ENCODE measurements around the gene NEDD1.

The NEDD1 gene, protein sequence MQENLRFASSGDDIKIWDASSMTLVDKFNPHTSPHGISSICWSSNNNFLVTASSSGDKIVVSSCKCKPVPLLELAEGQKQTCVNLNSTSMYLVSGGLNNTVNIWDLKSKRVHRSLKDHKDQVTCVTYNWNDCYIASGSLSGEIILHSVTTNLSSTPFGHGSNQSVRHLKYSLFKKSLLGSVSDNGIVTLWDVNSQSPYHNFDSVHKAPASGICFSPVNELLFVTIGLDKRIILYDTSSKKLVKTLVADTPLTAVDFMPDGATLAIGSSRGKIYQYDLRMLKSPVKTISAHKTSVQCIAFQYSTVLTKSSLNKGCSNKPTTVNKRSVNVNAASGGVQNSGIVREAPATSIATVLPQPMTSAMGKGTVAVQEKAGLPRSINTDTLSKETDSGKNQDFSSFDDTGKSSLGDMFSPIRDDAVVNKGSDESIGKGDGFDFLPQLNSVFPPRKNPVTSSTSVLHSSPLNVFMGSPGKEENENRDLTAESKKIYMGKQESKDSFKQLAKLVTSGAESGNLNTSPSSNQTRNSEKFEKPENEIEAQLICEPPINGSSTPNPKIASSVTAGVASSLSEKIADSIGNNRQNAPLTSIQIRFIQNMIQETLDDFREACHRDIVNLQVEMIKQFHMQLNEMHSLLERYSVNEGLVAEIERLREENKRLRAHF
- 54.9 to 55.8 reads per million in 2 donors for total RNA-seq

DNA sequence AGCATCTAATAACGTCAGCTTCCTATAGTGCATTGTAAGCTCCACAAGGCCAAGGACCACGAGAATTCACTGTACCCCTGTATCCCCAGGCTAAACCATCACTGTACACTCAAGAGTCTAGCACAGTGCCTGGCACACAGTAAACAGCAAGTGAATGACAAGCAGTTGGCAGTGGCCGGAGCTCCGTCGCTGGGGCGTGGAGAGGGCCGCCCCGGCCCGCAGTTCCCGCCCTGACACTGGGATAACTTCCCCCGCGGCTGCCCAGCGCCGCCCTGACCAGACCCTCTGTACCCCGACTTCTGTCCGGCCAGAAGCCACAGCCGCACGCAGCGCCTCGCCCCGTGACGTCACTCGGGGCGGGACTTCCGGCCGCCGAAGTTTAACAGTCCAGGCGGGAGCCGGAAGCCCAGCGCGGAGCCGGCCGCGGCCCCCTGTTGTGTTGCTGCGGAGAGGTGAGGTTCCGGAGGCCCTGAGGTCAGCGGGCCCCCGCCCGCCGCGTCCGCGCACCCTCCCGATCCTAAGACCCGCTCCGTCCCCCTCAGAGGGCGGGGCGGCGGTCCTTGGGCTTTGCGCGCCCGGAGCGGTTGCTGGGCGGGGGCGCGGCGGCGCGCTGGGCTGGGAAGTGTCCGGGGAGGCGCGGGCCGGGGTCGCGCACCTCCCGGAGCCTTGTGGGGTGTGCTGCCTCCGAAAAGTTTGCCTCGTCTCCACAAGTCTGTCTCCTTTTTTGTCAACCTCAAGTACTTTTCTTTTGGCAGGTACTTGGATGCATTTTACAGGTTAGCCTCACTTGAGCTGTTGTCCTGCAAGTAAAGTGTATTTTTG is at the start of gene NEDD1:
NEDD1 (plus strand) TSS at position 409 of the 822 bp plus-strand sequence. CDS start 2,503 bp downstream, outside the sequence.
- peak; percentile 71 to 85 (median 74) for DNase-seq

DNA sequence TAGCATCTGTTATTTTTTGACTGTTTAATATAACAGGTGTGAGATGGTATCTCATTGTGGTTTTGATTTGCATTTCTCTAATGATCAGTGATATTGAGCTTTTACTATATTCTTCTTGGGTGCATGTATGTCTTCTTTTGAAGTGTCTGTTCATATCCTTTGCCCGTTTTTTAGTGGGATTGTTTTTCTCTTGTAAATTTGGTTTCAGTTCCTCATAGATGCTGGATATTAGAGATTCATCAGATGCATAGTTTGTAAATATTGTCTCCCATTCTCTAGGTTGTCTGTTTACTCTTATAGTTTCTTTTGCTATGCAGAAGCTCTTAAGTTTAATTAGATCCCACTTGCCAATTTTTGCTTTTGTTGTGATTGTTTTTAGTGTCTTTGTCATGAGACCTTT is 48.9 kb upstream of the NEDD1 start:
- no peak for DNase-seq

DNA sequence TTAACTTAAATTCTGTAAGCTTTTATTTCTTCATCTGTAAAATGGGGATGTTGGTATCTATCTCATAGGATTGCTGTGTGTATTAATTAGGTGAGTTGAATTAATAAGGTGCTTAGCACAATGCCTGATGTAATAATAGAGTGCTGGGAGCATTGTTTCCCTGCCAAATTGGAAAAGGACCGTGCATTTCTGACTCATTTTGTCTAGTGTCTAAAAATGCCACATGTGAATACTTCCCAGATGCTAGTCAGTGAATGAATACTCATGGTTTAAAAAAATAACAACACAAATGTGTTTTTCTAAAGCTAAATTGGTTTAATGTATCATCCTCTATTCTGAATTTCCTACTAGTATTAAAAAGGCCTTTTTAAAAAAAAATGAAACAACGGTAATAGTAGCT is 45.4 kb upstream of the NEDD1 start:
- no peak for DNase-seq

DNA sequence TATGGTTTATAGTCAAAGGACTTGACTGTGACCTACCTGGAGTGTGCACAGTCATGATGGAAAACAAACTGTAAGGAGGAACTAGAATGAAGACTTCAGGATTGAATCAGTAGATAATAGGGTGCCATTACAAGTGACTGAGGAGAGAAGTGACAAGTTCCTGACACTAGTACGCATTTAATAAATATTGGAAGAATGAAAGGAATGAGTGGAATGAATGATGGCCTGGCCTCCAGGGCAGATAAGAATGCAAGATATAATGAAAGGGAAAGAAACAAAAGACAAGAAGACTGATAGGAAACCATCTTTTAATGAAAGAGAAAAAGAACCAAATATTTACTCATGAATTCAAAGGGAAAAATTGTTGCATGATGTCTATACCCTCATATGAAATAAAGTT is 44.7 kb upstream of the NEDD1 start:
- no peak for DNase-seq

DNA sequence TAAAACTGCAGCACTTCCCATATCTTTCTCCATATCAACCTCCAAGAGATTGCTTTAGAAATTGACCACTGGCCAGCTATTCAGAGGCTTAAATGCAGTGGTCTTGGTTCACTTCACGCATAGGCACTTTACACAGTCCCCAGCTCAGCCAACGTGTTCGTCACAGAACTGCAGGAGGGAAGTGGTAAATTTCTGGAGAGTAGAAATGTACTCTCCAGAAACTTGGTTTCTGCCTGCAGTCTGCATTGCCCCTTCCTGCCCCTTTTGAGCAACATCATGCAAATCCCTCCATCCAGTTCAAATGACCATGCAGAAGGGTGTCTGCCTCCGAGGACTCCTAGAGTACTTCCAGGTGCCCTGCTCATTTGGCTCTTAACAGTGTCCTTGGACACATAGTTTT is 42.7 kb upstream of the NEDD1 start:
- DNase-seq, result no peak

DNA sequence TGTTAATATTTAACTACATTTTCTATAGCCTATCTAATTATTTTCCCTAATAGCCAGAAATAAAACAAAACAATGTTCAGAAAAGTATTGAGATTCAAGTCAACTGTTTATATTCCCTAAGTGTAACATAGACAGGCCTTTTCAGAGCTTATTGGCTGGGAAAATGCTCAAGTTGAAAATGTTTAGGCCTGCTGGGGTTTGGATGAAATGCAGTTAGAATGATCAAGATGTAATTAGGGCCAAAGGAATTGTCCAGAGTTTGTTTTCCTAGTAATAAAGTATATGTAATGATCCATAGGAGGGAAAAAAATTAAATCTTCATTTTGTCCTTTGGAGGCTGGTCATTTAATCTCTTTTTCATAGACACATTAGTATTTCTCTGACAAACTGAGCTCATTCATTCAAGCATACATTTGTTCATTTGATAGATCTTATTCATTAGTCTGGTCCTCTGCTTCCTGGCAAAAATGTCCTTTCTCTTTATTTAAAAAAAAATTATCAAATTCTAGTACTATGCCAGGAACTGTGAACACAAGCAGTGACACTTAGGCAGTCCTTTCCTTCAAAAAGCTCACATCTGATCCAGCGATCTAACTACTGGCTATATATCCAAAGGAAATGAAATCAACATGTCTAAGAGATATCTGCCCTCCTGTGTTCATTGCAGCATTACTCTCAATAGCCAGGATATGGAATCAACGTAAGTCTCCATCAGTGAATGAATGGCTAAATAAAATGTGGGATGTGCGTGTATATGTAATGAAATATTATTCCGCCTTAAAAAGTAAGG is 40.1 kb upstream of the NEDD1 start:
- no peak for DNase-seq

DNA sequence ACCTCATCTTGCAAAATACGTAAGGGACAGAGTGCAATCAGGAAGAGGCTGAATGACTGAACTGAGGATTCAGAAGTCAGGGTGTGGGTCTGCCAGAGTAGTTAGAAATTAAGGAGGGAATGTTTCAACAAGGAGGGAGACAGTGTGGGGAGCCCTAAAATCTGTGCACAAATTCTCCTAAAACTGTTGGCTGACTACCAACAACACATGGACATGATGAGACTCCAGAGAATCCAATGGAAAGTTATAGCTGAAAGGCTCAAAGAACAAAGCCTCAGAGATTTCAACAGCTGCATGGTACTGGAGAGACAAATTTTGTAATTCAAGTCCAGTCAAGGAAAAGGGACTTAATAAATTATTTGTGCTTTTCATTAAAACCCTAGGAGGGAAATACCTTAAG is 36.1 kb upstream of the NEDD1 start:
- no peak for DNase-seq

DNA sequence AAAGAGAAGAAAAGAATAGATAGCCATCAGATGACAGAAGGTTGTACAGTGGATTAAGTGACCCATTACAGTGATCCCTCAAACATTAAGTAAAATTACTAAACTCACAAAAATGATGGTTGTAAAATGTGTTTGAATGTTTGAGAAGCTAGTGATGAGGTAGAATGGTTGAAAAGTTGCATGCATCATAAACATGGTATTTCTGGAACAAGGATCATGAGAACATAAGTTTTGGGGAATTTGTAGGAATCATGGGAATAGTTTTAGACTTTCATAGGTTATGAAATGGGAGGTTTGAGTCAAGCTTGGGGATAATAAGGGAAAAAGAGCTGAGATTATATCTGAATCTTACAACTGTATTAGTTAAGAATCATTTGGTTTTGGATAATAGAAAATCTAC is 34.1 kb upstream of the NEDD1 start:
- no peak for DNase-seq

DNA sequence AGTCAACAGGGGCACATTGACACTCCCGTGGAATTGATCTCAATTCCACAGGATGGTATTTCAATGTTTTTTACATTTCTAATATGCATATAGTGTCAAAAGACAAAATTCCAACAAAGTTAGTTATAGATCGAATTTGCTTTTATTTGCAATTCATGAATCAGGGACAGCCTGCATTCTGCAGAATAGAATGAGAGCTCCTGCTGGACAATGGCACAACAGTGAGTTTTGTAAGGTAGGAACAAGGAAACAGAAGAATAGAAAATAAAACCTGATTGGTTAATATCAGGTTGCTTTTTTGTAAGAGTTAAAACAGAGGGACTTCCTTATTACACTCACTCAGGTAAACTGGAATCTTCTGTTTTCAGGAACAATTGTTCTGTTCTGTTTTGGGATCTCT is 32.8 kb upstream of the NEDD1 start:
- no peak for DNase-seq

DNA sequence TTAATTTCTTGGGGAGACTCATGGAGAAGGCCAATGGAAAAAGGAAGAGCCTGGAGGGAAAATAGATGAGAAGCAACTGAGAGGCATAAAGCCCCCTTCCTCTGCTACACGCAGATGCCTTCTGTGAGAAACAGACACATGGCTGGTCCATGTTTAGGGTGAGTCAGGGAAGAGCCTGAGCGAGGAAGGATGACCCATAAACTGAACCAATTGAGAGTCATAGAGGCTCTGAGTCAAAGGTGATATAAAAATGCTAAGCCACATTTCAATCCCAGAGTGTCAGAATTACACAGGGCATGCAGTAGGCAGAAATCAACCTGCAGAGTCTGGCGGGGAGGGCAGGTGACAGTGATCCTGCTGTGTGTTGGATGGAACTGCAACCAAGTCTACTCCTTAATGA is 30.1 kb upstream of the NEDD1 start:
- no peak for DNase-seq

DNA sequence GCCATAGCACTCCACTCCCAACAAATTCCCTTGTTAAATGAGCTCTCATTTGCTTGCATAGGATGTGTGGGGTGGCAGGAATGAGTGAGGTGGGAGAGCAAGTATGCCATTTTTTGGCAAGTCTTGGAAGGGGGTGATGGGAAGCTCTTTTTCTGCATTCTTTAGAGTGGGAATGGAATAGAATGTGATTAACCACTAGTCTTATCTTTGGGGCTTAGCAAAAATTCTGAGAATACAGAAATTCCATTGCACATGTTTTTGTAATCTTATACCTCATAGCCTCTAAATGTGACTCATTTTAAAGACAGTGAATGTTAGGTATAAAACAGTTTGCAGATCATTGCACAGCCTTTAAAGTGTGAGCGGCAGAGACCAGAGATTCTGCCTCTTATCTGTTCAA is 28.4 kb upstream of the NEDD1 start:
- DNase-seq, result no peak

DNA sequence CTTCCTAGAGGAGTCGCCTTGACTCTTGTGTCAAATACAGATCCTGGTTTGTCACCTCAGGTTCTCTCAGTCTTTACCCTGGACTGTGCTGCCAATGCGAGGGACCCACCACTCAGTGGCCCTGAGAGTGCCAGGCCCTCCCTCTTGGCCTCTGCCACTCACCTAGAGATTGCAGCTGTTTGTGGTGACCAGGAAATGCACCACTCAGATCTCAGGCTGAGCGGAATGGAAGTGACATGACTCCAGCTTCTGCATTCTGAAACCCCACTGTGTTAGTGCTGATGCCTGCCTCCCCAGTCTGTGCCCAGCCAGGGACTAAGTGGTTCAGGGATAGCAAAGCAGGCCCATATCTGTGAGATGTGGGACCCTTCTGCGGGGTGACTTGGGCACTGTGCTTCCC is 27.8 kb upstream of the NEDD1 start:
- DNase-seq, result no peak

DNA sequence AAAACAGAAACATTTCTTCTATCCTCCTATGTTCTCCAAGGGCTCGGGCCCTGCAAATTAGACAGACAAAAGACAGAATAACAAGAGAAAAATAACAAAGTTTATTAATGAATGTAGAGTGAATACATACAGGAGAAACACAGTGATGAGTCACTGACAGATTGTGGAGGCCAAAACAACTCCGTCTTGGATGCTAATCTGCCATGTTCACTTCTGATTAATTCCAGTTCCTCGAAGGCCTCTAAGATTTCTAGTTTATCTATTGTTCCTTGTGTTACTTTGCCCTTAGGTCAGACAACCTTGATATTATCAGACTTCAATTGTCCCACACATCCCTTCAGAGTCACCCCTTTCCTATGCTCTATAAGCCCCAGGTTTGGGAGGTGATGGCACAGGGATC is 26.8 kb upstream of the NEDD1 start:
- DNase-seq, result no peak

DNA sequence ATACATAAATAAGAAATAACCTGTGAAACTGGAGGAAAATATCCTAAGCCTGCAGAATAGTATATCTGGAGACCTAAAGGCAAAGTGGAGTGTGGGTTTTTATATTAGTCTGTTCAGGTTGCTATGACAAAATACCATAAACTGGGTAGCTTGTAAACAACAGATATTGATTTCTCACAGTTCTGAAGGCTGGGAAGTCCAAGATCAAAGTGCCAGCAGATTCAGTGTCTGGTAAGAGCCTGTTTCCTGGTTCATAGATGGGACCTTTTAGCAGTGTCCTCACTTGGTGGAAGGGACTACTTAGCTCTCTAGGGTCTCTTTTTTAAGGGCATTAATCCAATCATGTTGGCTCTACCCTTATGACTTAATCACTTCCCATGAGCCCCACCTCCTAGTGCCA is 25.4 kb upstream of the NEDD1 start:
- DNase-seq, result no peak

DNA sequence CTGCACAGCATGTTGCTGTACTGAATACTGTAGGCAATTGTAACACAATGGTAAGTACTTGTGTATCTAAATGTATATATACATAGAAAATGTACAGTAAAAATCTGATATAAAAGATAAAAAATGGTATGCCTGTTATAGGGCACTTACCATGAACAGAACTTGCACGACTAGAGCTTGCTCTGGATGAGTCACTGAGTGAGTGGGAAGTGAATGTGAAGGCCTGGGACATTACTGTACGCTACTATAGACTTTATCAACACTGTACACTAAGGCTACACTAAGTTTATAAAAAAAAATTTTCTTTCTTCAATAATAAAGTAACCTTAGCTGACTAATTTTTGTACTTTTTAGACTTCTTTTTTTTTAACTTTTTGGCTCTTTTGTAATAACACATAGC is 24.2 kb upstream of the NEDD1 start:
- DNase-seq, result no peak

DNA sequence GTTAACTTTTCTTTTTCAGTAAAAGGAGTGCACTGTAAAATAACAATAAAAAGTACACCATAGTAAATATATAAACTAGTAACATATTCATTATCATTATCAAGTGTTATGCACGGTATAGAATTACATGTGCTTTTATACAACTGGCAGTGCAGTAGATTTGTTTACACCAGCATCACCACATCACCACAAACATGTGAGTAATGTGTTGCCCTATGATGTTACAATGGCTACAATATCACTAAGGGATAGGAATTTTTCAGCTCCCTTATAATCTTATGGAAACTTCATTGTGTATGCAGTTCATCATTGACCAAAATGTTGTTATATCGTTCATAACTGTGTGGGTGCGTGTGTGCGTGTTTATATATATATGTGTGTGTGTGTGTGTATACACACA is 23.5 kb upstream of the NEDD1 start:
- no peak for DNase-seq

DNA sequence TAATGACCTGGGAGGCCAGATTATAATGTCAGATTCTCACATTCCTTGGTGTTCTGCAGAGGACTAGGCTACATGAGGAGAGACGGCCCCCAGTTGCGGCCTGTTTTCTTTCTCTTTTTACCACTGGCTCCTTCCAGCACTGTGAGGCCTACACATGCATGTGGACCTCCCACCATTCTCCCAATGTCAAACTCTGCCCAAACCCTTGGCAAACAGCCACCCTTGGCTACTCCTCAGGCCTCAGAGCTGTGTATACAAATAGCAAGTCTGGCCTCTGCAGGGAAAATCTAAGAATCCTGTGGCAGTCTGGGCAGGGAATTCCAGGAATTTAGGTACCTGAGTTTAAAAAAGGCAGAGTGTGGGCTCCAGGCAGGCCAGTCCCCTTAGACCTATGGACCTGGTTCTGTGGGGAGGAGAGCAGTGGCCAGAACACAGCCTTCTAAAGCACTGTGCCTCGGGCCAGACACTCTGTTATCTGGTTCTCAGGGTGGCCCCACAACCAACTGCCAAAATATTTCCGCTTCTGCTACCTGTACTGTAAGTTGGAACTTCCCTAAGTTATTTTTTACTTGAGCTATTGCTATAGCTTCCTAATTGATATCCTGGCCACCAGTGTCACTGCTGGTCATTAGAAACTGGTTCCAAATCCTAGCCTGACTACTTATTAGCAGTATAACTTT is 19.9 kb upstream of the NEDD1 start:
- no peak for DNase-seq

DNA sequence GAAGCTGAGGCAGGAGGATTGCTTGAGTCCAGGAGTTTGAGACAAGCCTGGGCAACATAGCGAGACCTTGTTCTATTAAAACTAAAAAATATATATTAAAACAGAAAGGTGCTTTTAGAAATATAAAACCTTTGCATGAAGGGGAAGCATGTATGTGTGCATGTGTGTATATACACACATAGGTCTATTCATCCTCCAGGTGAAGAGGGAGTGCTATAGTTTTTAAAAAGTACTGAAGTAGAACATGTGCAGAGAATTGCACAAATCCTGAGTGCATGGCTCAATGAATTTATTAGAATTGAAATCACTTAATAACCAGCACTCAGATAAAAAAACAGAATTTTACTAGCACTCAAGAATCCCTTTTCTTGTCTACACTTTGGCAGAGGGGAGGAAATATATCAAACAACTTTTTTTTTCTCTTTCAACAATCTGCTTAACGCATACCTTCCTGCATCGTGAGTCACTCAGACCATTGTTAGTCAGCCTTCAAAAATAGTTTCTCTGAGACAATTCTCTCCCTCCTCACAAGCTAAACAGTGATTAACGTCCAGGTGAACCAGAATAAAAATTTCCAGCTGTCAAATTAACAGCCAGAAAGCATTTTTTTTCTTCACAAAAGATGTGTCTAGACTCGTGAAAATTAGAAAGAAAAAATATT is 17.7 kb upstream of the NEDD1 start:
- DNase-seq, result no peak

DNA sequence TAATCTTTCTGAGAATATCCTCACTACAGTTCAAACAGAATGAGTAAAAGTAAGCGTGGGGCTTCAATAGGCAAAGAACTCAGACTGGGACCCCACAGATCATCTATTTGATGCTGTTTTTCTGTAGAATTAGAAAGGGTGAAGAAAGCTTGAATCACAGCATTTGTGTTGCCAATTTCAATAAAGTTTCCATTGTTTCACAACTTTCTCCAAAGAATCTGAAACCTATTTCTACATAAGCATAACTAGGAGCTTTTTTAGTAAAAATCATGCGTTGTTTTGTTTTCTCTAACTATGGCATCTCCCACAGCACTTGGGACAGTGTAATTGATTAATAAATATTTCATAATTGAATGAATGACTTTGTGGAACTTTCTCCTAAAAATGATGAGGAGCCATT is 16.7 kb upstream of the NEDD1 start:
- DNase-seq, result no peak

DNA sequence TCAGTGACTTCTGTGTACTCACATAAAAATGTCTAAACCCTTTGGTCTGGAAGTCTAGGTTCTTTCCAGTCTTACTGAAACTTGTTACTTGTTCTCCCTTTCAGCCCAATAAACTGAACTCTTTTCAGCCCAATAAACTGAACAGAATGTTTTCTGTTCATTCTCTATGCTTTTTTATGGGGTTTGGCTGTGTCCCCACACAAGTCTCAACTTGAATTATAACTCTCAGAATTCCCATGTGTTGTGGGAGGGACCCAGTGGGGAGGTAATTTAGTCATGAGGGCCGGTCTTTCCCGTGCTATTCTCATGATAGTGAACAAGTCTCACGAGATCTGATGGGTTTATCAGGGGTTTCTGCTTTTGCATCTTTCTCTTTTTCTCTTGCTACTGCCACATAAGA is 15.0 kb upstream of the NEDD1 start:
- no peak for DNase-seq

DNA sequence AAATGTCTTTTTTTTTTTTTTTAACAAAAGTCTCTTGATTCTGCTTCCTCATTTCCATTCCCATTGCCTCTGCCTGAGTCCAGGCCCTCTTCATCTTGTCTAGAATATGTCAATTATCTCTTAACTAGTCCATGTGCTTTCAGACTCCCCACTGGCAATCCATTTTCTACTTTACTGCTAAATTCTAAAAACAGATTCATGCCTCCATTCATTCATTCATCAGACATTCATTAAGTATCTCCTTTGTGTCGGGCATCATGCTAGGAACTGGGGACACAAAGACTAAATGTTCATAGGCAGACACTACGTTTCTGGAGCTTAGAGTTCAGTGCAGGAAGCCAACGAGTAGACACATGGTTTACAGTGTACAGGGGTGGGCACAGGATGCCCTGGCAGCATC is 9.6 kb upstream of the NEDD1 start:
- no peak for DNase-seq

DNA sequence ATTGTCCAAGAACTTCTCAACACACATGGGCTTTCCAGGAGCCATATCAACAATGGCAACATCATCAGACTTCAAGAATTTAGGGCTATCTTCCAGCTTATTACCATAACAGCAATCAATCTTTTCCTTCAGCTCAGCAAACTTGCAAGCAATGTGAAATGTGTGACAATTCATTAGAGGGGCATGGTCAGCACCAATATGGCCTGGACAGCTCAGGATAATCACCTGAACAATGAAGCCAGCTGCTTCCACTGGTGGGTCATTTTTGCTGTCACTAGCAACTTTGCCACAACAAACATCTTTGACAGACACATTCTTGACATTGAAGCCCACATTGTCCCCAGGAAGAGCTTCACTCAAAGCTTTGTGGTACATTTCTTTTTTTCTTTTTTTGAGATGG is 5.9 kb upstream of the NEDD1 start:
- DNase-seq, result no peak

All from T-helper 2 cell (primary cell).